Neural cell (in vitro differentiated cells): ENCODE measurements around the gene ADAMTS19.

ENCODE experiments used
- EP300 ChIP-seq: fragments of 450-650 bp; conservative IDR thresholded peaks from 2 replicates; pipeline ENCODE4 v1.6.1; 2014; ENCODE audit warnings: antibody characterized with exemption, mild to moderate bottlenecking, moderate library complexity; ENCODE audit not compliant: poor library complexity, severe bottlenecking
- EZH2 ChIP-seq: fragments of 200-600, 300-800 bp; shearing (Covaris generic), sonication (generic); IDR thresholded peaks from 2 replicates; pipeline ENCODE4 v1.6.1; 2014; ENCODE audit warnings: antibody characterized with exemption, low read length, borderline replicate concordance, mild to moderate bottlenecking; ENCODE audit not compliant: insufficient read depth, poor library complexity, severe bottlenecking
- RAD21 ChIP-seq: fragments of 450-650 bp; conservative IDR thresholded peaks from 2 replicates; pipeline ENCODE4 v1.6.1; 2014; ENCODE audit warnings: antibody characterized with exemption, mild to moderate bottlenecking, moderate library complexity
- TAF1 ChIP-seq: IDR thresholded peaks from 2 replicates; pipeline ENCODE4 v1.6.1; 2012; ENCODE audit warnings: low read depth
- TF ChIP-seq, protein P1 (sequence below): fragments of 450-650 bp; IDR thresholded peaks from 2 replicates; pipeline ENCODE4 v1.5.1; 2014; ENCODE audit warnings: antibody characterized with exemption, mild to moderate bottlenecking, moderate library complexity; ENCODE audit not compliant: poor library complexity, severe bottlenecking

DNA sequence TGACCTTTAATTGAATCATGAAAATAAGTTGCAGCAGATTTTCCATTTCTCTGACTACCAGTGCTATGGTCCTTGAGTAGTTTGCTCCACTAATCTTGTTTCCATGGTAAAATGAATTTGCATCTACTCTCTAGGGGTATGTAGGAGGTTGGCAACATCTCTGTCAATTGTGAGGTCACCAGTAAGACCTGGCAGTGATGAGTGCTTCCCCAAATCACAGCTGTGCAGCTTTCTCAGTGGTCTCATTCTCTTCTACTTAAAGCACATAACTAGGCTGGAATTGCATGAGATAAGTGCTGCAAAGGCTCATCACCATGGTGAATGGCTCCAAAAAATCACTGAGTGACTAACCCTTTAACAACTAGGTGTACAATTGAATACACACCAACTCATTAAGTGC, 36.3 kb downstream of the ADAMTS19 start:
- TF ChIP-seq, protein P1, sequence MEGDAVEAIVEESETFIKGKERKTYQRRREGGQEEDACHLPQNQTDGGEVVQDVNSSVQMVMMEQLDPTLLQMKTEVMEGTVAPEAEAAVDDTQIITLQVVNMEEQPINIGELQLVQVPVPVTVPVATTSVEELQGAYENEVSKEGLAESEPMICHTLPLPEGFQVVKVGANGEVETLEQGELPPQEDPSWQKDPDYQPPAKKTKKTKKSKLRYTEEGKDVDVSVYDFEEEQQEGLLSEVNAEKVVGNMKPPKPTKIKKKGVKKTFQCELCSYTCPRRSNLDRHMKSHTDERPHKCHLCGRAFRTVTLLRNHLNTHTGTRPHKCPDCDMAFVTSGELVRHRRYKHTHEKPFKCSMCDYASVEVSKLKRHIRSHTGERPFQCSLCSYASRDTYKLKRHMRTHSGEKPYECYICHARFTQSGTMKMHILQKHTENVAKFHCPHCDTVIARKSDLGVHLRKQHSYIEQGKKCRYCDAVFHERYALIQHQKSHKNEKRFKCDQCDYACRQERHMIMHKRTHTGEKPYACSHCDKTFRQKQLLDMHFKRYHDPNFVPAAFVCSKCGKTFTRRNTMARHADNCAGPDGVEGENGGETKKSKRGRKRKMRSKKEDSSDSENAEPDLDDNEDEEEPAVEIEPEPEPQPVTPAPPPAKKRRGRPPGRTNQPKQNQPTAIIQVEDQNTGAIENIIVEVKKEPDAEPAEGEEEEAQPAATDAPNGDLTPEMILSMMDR, result no peak
- TF ChIP-seq RAD21, result no peak
- TF ChIP-seq EP300, result no peak
- no peak for TF ChIP-seq EZH2
- no peak for TF ChIP-seq TAF1
